GM18505 (cell line): ENCODE data around the gene CD248.
"Not testable (repeated sequence)": the region's sequence is repeated elsewhere in the genome, so short reads cannot be mapped to it uniquely, and the experiment has no call there.

Experiments used
- ATAC-seq: cut with Tn5 transposase; IDR thresholded peaks from one replicate; pipeline ENCODE4 v1.9.1; 2021; ENCODE audit not compliant: unreplicated experiment
- POLR2A ChIP-seq: IDR thresholded peaks from 4 replicates; pipeline ENCODE4 v1.6.1; 2011; ENCODE audit warnings: borderline replicate concordance; ENCODE audit not compliant: insufficient read depth, insufficient read length; ENCODE audit errors: extremely low read depth

Gene CD248

DNA sequence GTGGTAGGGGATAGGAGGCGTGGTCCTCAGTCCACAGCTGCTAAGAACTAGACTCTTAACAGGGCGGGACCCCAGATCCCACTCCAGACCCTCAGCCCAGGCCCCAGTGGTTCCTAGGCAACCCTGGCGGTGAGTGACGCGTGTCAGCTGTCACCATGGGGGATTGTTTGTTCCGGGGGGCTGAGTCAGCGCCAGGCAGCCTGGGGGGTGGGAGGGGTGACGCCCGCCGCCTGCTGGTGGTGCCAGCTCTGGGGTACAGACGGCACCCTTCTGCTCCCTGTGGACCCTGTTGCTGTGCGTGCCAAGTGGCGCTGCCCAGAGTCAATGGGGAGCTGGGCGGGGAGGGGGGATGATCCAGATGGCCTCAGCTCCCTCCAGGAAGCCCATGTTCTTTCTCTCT, 36.4 kb downstream of the CD248 start:
- TF ChIP-seq POLR2A: no peak
- ATAC-seq: no peak

DNA sequence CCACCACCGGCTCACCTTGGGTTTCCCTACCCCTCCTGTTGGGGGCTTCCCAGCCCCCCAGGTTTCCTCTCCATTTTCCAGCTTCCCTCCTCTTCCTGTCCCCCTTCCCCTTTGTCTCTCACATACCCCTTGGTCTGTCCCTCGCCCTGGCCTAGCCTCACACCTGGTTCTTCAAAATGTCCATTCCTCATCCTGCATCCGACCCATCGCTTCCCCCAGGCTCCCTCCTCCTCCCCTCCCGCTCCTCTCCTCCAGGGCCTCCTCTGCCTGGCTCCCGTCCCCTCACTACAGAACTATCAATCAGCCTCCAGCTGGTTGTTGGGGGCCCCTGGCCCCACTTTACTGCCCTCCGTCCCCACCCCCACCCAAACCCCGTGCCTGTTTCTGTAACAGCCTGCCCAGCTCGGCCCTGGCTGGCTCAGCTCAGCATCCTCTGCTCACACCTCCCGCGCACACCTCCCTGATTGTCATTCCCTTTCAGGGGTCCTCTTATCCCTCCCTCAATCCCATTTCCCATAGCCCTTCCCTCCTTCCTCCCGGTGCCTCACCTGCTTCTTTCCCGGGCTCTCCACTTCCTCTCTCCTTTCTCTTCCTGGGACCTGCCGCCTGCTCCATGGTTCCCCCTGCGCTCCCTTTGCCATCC, 37.6 kb downstream of the CD248 start:
- no peak for ATAC-seq
- TF ChIP-seq POLR2A: no peak

DNA sequence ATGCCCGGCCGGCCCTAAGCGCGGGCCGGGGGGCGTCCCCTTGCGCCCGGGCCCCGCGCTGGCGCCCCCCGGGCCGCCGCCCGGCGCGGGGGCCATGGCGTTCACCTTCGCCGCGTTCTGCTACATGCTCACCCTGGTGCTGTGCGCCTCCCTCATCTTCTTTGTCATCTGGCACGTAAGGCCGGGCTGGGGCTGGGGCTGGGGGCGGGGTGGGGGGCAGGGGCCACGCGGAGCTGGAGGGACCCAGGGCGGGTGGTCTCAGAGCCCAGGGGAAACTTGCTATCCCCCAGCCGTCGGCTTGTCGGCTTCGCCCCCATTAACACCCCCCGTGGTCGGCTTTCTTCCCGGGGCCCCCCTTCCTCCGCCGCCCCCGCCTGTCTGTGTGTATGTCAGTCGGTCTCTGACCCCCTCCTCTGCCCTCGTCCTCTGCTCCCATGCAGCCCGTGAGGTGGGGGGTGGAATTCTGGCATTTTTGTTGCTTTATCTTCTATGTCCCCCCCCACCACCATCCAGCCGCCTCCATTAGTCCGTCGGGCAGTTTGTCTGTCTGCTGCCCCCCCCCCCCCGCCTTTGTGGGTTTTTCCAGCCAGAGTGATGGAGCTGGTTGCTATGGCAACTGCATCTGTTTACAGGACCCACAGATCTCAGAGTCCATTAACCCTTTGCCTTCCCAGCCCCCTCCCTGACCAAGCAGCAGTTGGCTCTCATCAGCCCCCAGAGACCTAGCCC, 38.3 kb downstream of the CD248 start:
- TF ChIP-seq POLR2A: no peak
- ATAC-seq: no peak

DNA sequence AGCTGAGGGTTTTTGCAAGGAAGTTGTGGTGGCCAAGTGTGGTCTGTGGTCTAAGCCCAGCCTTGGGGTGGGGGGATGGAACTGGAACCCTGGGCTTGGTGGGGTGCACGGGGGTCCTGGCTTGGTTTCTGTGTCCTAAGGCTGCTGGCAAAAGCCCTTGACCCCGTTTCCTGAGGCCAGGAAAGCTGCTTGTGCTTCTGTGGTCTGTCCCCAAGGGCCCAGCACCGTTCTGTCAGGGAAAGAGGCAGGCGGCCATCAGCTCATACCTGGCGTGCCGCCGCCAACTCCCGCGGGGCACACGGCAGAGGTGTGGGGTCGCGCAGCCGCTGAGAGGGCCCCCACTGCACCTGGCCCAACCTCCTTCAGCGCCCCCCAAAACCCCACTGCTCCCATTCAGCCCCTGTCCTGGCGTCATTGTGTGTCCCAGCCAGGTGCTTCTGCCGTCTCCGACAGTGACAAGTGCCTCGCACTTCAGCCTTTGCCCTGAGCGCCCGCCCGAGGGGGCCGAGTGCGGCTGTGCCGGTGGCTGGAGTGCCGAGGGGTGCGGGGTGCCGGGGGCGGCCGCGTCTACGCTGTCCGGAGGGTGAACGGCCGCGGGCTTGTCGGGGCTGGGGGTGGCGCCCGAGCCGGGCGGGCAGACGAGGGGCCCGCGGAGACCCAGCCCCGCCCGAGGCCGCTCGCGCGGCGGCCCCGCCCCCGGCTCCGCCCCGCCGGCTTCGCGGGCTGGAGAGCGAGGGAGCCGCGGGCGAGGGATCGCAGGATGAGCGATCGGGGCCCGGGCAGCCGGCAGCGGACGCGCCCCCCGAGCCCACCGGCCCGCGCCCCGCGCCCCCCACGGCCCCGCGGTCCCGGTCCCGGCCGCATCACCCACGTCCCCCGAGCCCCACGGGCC, 39.1 kb downstream of the CD248 start, which contains the start of gene CNIH2:
Gene CNIH2, plus strand, starts transcription at position 705 of the 892 bp plus-strand sequence. CDS start 282 bp downstream, outside the sequence.
- TF ChIP-seq POLR2A: peak; percentile 32
- no peak for ATAC-seq

DNA sequence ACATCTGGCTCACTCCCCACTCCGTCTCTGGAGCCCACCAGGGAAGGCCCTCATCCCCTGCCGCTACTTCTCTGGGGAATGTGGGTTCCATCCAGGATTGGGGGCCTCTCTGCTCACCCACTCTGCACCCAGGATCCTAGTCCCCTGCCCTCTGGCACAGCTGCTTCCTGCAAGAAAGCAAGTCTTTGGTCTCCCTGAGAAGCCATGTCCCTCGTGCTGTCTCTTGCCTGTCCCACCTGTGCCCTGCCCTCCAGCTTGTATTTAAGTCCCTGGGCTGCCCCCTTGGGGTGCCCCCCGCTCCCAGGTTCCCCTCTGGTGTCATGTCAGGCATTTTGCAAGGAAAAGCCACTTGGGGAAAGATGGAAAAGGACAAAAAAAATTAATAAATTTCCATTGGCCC, 39.8 kb downstream of the CD248 start:
- not testable (repeated sequence) for ATAC-seq

DNA sequence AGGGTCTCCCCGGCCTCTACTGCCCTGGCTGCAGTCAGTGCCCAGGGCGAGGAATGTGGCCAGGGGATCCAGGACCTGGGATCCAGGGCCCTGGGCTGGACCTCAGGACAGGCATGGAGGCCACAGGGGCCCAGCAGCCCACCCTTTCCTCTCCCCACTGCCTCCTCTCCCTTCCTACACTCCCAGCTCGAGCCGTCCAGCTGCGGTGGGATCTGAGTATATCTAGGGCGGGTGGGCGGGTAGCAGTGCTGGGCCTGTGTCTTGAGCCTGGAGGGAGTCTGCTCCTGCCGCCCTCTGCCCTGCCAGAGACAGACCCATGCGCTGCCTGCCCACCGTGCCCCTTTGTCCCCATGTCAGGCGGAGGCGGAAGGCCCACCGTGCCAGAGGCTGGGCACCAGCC, 40.2 kb downstream of the CD248 start:
- ATAC-seq: not testable (repeated sequence)

DNA sequence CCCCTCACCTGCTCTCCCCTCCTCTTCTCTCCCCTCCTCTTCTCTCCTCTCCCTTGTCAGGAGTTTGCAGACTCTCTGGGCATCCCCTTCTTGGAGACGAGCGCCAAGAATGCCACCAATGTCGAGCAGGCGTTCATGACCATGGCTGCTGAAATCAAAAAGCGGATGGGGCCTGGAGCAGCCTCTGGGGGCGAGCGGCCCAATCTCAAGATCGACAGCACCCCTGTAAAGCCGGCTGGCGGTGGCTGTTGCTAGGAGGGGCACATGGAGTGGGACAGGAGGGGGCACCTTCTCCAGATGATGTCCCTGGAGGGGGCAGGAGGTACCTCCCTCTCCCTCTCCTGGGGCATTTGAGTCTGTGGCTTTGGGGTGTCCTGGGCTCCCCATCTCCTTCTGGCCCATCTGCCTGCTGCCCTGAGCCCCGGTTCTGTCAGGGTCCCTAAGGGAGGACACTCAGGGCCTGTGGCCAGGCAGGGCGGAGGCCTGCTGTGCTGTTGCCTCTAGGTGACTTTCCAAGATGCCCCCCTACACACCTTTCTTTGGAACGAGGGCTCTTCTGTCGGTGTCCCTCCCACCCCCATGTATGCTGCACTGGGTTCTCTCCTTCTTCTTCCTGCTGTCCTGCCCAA, 40.7 kb downstream of the CD248 start:
- TF ChIP-seq POLR2A: no peak
- ATAC-seq: no peak

DNA sequence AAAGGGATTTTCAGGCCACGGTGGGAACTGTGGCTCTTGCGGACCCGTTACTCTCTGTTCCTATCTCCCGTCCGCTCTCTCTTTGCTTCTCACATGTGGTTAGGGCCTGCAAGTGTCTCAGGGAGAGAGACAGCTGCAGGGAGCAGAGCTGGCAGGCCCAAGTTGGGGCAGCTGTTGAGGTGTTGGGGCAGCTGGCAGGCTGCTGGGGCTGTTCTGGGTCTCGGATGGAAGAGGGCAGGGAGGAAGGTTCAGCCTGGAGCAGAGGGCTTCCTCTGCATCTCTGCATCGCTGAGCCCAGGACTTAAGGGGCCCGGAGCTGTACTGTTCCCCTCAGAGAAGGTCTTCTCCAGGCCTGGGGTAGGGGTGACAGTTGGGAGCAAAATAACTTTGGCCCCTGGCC, 41.4 kb downstream of the CD248 start:
- ATAC-seq: no peak
- no peak for TF ChIP-seq POLR2A

DNA sequence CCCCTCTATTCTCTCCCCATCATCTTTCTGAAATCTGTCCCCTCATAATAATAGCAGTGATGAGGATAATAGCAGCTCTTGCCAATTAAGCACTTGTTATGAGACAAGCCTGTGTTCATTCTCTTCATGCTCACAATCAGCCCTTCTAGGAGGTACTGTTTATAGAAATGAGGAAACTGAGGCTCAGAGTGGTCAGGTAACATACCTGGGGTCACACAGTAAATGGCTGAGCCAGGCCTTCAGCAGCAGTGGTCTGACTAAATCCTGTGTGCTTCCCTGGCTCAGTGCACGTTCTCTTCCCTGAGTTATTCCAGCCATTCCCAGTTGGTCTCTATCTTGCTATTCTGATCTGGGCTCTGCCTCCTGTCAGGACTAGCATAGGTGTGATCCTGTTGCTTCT, 42.6 kb downstream of the CD248 start:
- no peak for TF ChIP-seq POLR2A

DNA sequence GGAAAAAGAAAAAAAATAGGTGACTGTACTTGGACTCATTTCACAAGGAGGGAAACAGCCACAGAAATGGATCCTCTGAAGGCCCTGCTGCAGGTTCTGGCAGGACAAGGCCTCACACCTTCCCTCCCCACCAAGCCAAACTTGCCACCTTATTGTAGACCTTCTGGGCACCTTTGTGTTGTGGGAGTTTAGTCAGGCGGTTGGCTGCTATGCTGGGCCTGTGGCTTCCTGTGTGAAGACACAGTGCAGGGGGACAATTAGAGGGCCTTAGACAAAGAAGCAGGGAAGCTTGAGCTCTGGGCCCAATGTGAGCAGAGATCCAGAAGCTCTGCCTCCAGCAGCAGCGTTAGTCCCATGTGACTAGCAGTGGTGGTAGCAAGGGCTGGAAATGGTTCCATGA, 44.2 kb downstream of the CD248 start:
- no peak for ATAC-seq
- TF ChIP-seq POLR2A: no peak

More for the DNA sequence above, 42.6 kb downstream of the CD248 start:
- no peak for ATAC-seq

DNA sequence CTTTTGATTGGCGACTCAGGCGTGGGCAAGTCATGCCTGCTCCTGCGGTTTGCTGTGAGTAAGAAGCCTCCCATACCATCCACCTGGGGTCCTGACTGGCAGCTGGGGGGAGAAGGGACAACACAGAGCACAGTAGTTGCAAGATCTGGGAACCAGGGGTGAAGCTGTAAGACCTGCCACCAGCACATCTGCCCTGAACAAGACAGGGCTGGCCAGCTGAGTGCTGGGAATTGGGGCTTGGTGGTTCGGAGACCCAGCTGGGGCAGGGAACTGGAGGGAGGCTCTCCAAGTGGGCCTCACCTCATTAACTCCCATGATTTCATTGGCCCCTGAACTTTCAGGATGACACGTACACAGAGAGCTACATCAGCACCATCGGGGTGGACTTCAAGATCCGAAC, 45.0 kb downstream of the CD248 start:
- ATAC-seq: no peak
- no peak for TF ChIP-seq POLR2A

DNA sequence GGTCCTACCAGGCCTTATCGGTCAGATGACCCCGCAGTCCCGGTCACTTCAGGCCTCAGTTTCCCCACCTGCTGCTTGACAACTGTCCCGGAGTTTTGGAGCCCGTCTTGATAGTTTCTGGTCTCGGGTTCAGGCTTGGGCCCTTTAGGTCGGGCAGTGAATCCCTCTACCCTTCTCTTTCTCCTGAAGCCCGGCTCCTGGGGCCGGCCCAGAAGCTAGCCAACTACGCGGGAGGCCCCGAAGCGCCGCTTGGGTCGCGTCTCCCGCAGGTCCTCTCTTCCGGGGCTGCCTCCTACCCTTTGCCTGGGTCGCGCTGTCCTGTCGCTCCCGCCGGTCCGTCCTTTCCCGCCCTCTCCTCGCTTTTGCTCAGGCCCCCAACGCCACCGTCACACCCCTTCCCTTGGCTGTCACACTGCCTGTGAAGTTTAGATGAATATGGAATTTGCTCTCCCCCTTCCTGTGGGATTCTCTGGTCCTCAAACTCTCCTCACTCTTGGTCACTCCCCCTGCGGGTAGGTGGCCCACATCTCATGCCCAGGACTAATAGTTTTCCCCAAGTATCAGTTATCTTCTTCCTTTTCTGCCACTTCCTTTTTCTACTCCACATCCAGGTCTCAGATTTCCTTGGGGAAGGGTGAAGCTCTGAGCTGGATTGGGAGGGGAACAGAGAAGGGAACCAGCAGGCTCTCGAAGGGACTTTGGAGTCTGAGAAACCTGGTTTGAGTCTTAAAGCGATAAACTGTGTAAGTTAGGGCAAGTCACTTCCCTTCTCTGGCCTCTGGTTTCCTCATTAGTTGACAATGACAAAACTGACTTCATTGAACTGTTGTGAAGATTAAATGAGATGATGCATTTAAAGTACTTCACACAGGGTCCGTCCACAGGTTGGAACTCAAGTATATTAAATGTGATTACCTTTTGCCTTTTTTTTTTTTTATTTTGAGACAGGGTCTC, 47.6 kb downstream of the CD248 start:
- no peak for TF ChIP-seq POLR2A
- no peak for ATAC-seq
